GM13977 (cell line): ENCODE measurements around the gene CFAP210.

Source experiments
- DNase-seq: peaks from one replicate; pipeline ENCODE4 v3.0.0; 2012; ENCODE audit warnings: low spot score
- CTCF ChIP-seq: IDR thresholded peaks from 2 replicates; pipeline ENCODE4 v1.5.1; 2012; ENCODE audit warnings: mild to moderate bottlenecking, control low read depth; ENCODE audit not compliant: insufficient read depth; ENCODE audit errors: extremely low read depth, missing control alignments
- in situ Hi-C: fragments of 300-500 bp; cut with MboI; formaldehyde crosslinking; loops from one replicate; pipeline ENCODE4 v1.12.0; 2022; ENCODE audit warnings: low sequenced_read_pairs, low pct_unique_long_range_greater_than_20kb, mixed read lengths, inconsistent platforms; ENCODE audit not compliant: unreplicated experiment

The CFAP210 gene

GRCh38 chr2:169694113-169694893 lies at the start of gene CFAP210, which contains the start of gene PHOSPHO2:
Gene CFAP210 (minus strand): TSS chr2:169694405. CDS start chr2:169694327, 78 bp downstream.
Gene PHOSPHO2 (plus strand): TSS chr2:169694469. CDS start chr2:169700972, 6,503 bp downstream.
- in situ Hi-C loops = no loop called here
- DNase-seq = peak; percentile 94
- no peak for TF ChIP-seq CTCF

GRCh38 chr2:169743549-169743948 lies 49.3 kb upstream of the CFAP210 start:
- TF ChIP-seq CTCF = no peak
- in situ Hi-C loops = no loop called here
- DNase-seq = no peak

GRCh38 chr2:169739351-169739750 lies 45.1 kb upstream of the CFAP210 start:
- no peak for DNase-seq
- no peak for TF ChIP-seq CTCF
- in situ Hi-C loops = no loop called here

GRCh38 chr2:169738566-169739229 lies 44.5 kb upstream of the CFAP210 start:
- TF ChIP-seq CTCF = no peak
- in situ Hi-C loops = no loop called here
- DNase-seq = no peak

- in situ Hi-C loops = no loop called here
- no peak for TF ChIP-seq CTCF
Measured at GRCh38 chr2:169736902-169737301, 42.7 kb upstream of the CFAP210 start.

GRCh38 chr2:169735623-169736022 lies 41.4 kb upstream of the CFAP210 start:
- in situ Hi-C loops = no loop called here
- no peak for DNase-seq

More at GRCh38 chr2:169736902-169737301, 42.7 kb upstream of the CFAP210 start:
- no peak for DNase-seq

More at GRCh38 chr2:169735623-169736022, 41.4 kb upstream of the CFAP210 start:
- TF ChIP-seq CTCF = no peak
